ENCODE measurements around the gene PDZD2.

GRCh38 chr5:31611002-31611401 lies 27.9 kb upstream of the PDZD2 start:
- TF ChIP-seq POLR2A (IDR thresholded peaks at IDR 0.05) = no peak
- TF ChIP-seq CTCF (IDR thresholded peaks at IDR 0.05) = no peak
